Measurements from ENCODE around the gene PPP6R2.

PPP6R2 gene

DNA sequence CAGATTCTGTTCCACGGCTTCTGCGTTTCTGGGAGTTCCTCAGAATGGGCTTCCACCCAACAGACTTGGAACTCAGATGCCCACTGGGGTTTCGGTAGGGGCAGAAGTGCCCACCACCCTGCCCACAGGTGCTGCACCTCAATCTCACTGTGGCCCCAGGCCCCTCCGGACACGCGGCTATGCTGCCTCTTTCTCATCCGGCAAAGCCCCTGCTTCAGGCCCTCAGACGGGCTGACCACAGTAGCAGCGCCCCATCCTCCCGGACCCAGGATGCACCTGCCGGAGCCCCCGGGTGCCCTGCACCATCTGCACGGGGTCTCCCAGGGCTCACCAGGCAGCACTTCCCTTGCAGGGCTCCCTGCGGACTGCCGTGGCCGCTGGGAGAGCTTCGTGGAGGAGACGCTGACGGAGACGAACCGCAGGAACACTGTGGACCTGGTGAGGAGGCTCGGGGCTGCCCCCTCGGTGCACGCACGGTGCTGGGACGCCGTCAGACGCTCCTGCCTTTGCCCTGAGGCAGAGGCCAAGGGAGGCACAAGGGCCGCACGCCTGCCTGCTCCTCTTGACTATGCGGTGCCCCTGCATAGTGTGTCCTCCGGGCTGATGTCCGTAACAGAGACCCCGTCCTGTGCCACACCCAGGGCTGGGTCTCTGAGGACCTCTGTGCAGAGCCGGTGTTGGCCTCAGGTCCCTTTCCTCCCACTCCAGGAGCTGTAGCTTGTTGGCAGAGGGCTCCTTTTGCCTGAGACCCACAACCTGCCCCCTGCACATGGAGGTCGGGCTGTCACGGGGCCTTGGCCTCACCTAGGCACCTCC is 93.1 kb downstream of the PPP6R2 start:
- no peak for TF ChIP-seq CTCF (IDR thresholded peaks at IDR 0.05)

GRCh38 chr22:50436841-50437341 is 93.8 kb downstream of the PPP6R2 start:
- TF ChIP-seq CTCF (IDR thresholded peaks at IDR 0.05): no peak

GRCh38 chr22:50437511-50438304 is 94.6 kb downstream of the PPP6R2 start:
- TF ChIP-seq CTCF (IDR thresholded peaks at IDR 0.05): no peak

DNA sequence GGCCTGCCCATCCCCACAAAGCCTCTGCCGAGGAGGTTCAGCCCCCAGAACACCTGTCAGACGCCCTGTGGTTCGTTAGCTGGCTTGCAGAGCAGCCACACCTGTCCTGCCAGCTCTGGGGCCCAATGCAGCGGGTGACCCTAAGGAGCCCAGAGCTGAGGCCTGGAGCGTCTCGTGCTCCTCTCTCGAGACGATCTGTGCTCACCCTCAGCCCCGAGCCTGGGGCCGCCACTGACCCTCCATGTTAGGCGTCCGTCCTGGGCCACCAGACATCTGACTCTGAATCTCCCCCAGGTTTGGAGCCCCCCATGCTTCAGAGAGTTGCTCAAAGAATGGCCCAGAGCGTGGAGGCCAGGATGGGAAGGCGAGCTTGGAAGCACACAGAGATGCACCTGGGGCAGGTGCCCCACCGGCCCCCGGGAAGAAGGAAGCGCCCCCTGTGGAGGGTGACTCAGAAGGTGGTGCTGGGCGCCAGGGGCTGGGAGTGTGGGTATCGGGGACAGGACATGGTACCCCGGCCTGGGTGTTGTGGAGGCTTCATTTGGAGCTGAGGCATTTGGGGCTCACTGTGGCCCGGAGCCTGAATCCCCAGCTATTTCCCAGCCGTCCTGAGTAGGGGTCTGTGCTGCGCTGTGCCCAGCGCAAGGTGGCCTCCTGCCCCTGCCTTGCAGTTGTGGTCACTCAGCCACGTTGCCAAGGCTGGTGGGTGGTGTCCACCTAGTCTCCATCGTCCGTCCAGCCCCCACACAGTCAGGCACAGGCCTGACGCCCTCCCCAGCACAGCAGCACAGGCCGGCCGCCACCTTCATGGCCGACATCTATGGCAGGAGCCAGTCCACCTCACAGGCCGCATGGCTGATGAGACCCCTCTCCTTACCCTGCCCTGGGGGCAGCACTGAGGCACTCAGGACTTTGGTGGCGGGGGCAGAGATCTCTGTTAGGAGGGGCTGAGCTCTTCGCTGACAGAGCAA is 95.5 kb downstream of the PPP6R2 start:
- no peak for TF ChIP-seq CTCF (IDR thresholded peaks at IDR 0.05)

DNA sequence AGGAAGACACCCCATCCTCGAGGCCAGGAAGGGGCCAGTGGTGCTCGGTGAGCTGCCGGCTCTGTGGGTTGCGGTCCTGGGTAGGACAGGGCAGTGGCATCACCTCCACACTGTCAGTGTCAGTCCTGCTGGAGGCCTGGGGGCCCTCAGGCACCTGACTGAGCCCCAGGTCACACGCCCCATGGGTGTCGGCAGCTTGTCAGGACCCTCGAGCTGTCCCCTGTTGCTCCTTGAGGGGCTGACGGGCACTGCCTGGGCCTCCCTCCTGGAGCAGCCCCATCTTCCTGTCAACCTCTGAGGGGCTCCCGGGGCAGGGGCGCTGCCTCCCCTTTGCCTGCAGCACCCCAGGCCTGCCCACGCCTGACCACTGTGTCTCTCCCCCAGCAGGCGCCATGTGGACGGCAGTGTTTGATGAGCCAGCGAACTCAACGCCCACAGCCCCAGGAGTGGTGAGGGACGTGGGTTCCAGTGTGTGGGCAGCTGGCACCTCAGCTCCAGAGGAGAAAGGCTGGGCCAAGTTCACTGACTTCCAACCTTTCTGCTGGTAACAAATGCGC is 96.3 kb downstream of the PPP6R2 start:
- TF ChIP-seq CTCF (IDR thresholded peaks at IDR 0.05): no peak

- TF ChIP-seq CTCF (IDR thresholded peaks at IDR 0.05): no peak
These were observed 96.8 kb downstream of the PPP6R2 start for GRCh38 chr22:50439871-50440331.
